Muscle layer of duodenum (tissue), 2 donors: Measurements from ENCODE around the gene FAM193B.
"Not testable (repeated sequence)": the region's sequence is repeated elsewhere in the genome, so short reads cannot be mapped to it uniquely, and the experiment has no call there.

Source experiments
- H3K27ac ChIP-seq: one replicate; pipeline ENCODE4 v1.7.0; 2013; ENCODE audit warnings: mild to moderate bottlenecking, low read length
- H3K27me3 ChIP-seq: one replicate; pipeline ENCODE4 v1.7.0; 2013; ENCODE audit warnings: low read depth, mild to moderate bottlenecking, control low read depth, low read length
- H3K36me3 ChIP-seq, 2 donors: one replicate each; pipeline ENCODE4 v1.7.0; 2013; ENCODE audit warnings: low read length in 2 of 2, control low read depth in 1 of 2, mild to moderate bottlenecking in 1 of 2; ENCODE audit not compliant: insufficient read depth in 2 of 2, control insufficient read depth in 1 of 2
- H3K4me1 ChIP-seq, 2 donors: one replicate each; pipeline ENCODE4 v1.7.0; 2013; ENCODE audit warnings: low read length in 2 of 2, mild to moderate bottlenecking in 2 of 2, control low read depth in 1 of 2, moderate library complexity in 1 of 2; ENCODE audit not compliant: insufficient read depth in 2 of 2, control insufficient read depth in 1 of 2
- H3K4me3 ChIP-seq, 2 donors: one replicate each; pipeline ENCODE4 v1.7.0; 2013; ENCODE audit warnings: low read length in 2 of 2, low read depth in 1 of 2, mild to moderate bottlenecking in 1 of 2
- H3K9me3 ChIP-seq, 2 donors: one replicate each; pipeline ENCODE4 v1.7.0; 2013; ENCODE audit warnings: low read length in 2 of 2, control low read depth in 1 of 2, mild to moderate bottlenecking in 1 of 2; ENCODE audit not compliant: control insufficient read depth in 1 of 2
- donor health status: healthy.

Gene FAM193B

GRCh38 chr5:177536386-177536785 is 18.0 kb downstream of the FAM193B start:
- Histone ChIP-seq H3K36me3 (peaks cover 33 to 46% of the 10 kb centered on the region in 2 donors), H3K27ac (no peak overlapping the region), H3K27me3 (no peaks in the 10 kb centered on the region), H3K4me3 (no peak overlapping the region), H3K4me1 (peaks cover 4 to 38% of the 10 kb centered on the region in 2 donors), H3K9me3 (no peaks in the 10 kb centered on the region)

DNA sequence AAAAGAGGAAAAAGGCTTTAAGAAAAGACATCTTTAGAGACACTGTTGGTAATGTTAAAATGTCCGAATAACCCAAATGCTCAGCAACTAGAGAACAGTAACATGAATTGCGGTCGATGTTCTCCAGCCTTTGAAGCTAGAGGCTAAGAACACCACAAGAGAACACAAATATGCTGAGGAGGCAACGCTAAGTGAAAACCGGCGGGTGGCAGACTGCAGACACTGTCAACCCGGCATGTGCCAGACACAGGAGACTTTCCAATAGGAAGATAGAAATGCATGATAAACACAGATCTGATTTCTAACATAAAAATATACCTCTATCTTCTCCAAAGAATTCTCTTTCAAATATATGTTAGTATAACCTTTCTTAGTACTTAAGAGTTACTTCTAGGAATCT is 19.2 kb downstream of the FAM193B start:
- Histone ChIP-seq H3K36me3 (peaks cover 39 to 57% of the 10 kb centered on the region in 2 donors), H3K9me3 (no peaks in the 10 kb centered on the region), H3K27ac (no peak overlapping the region), H3K4me1 (peaks cover 4 to 38% of the 10 kb centered on the region in 2 donors), H3K27me3 (no peaks in the 10 kb centered on the region), H3K4me3 (no peak overlapping the region)

GRCh38 chr5:177534433-177534832 is 19.9 kb downstream of the FAM193B start:
- peaks cover 42 to 62% of the 10 kb centered on the region in 2 donors for H3K36me3 ChIP-seq

DNA sequence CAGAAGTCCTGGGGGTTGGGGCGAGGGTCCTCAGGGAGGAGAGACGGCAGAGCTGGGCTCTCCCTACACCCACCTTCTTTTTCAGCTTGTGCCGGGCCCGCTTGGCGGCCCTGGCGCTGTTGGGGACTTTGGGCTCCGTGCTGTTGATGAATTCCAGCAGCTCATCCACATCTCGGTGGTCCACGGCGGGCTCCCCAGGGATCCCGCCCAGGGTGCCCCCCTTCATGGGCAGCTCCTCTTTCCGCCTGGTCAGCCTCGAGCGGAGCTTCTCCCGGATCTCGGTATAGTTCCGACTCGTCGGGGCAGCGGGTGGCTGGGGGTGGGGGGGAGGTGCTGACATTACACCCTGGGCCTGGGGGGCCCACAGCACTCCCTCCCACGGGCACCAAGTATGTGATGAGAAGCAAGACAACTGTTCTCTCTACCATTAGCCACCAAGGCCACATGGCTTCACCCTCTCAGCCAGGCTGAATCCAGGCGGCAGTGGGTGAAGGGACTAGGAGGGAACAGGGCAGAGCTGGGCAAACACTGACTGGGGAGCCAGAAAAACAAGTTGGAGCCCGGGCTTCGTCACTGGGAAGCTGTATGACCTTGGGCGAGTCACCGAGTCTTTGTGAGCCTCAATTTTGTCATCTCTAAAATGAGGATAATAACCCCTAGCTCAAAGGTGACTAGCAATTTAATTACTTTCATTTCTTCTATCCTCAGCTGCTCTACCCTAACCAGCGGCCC is 23.0 kb downstream of the FAM193B start:
- peaks cover 0 to 2% of the 10 kb centered on the region in 2 donors for H3K4me1 ChIP-seq
- peaks cover 55 to 65% of the 10 kb centered on the region in 2 donors for H3K36me3 ChIP-seq
- H3K27ac ChIP-seq: no peak overlapping the region
- no peak overlapping the region for H3K4me3 ChIP-seq
- no peaks in the 10 kb centered on the region for H3K9me3 ChIP-seq
- no peaks in the 10 kb centered on the region for H3K27me3 ChIP-seq

More at GRCh38 chr5:177534433-177534832, 19.9 kb downstream of the FAM193B start:
- not testable (repeated sequence) for H3K27me3 ChIP-seq, H3K9me3 ChIP-seq, H3K27ac ChIP-seq, H3K4me3 ChIP-seq
- peaks cover 4 to 32% of the 10 kb centered on the region in 2 donors for H3K4me1 ChIP-seq

GRCh38 chr5:177530638-177531037 is 23.7 kb downstream of the FAM193B start:
- peaks cover 58 to 68% of the 10 kb centered on the region in 2 donors for H3K36me3 ChIP-seq

DNA sequence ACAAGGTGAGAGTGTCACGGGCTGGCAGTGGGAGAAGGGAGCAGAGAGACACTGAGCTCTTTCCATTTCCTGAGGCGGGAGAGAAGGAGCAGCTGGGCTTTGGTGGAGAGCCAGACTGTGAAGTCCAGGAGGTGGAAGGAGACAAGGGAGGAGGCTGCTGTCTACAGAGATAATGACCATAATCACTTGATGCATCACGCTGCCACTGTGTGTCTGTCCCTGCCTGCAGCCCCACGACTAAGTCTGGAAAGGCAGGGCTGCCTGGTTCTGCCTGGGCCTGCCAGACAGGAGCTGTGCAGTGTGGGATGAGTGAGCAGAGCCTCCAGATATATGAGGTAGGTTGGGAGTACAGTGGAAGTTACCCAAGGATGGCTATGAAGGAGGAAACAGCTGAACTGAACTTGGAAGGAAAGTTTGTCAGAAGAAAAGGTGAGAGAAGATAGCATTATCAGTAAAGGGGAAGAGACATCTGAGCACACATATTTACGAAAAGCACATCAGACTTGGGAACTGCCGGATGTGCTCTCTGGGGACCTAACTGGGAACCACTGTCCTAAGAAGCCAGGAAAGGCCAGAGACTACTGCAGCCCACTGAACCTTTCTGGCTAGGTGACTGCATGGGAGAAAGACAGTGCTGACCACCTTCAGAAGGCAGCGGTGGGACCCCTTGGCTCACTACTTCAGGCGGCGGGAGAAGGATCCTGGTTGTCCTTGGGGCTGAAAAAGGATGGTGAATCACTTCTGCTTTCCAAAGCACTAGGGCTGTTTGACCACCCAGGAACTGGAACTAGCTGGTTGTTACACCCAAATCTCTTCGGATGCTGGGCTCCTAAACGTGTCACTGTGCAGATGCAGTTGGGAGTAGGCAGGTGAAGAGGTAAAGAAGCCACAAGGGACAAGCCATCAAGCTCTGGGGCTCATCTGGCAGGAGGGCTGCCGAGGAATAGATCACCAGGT is 24.8 kb downstream of the FAM193B start:
- H3K27ac ChIP-seq: no peak overlapping the region
- H3K9me3 ChIP-seq: no peaks in the 10 kb centered on the region
- no peaks in the 10 kb centered on the region for H3K4me1 ChIP-seq
- H3K36me3 ChIP-seq: peaks cover 64 to 79% of the 10 kb centered on the region in 2 donors
- H3K4me3 ChIP-seq: no peak overlapping the region
- no peaks in the 10 kb centered on the region for H3K27me3 ChIP-seq

More at GRCh38 chr5:177530638-177531037, 23.7 kb downstream of the FAM193B start:
- Histone ChIP-seq H3K9me3 (no peaks in the 10 kb centered on the region), H3K4me1 (no peaks in the 10 kb centered on the region), H3K4me3 (no peak overlapping the region), H3K27ac (no peak overlapping the region), H3K27me3 (no peaks in the 10 kb centered on the region)

- Histone ChIP-seq H3K9me3 (no peaks in the 10 kb centered on the region), H3K4me1 (no peaks in the 10 kb centered on the region), H3K27ac (no peak overlapping the region), H3K27me3 (no peaks in the 10 kb centered on the region), H3K4me3 (no peak overlapping the region), H3K36me3 (peaks cover 63 to 84% of the 10 kb centered on the region in 2 donors)
These were observed 25.7 kb downstream of the FAM193B start for GRCh38 chr5:177528631-177529030.

DNA sequence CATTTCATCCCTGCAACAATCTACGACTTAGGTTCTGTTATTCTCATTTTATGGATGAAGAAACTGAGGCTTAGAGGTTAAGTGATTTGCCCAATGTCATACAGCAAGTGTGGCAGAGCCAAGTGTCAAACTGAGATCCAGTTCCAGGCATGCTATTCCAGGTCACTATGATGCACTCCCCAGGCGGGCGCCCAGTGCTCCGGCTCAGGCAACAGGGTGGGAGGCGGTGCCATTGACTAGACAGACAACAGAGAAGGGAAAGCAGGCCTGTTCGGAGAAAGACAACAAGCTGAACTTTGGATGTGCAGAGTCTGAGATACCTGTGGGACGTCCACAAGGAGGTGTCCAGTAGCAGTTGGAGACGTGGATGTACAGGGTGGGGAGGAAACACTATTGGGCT is 26.8 kb downstream of the FAM193B start:
- Histone ChIP-seq H3K4me3 (no peak overlapping the region), H3K9me3 (no peaks in the 10 kb centered on the region), H3K36me3 (peaks cover 57 to 88% of the 10 kb centered on the region in 2 donors), H3K27me3 (no peaks in the 10 kb centered on the region), H3K4me1 (no peaks in the 10 kb centered on the region), H3K27ac (no peak overlapping the region)

DNA sequence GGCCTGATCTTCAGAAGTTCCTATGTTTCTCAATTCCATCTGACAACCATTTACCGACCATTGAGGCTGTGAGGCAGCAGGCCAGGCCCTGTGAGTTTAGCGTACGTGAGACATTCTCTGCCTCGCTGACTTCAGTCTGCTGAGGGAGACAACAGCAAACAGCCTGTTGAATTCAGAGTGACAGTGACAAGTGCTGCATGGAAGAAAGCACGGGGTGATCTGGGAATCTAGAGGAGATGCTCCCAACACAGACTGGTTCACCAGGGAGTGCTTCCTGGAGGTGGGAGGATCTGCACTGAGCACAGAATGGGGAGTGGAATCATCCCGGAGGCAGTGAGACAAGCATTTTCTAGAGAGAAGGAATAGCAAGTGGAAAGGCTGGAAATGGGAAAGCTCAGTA is 27.6 kb downstream of the FAM193B start:
- H3K4me3 ChIP-seq: no peak overlapping the region
- no peaks in the 10 kb centered on the region for H3K27me3 ChIP-seq
- no peaks in the 10 kb centered on the region for H3K4me1 ChIP-seq
- no peaks in the 10 kb centered on the region for H3K9me3 ChIP-seq
- no peak overlapping the region for H3K27ac ChIP-seq
- H3K36me3 ChIP-seq: peaks cover 53 to 83% of the 10 kb centered on the region in 2 donors

- no peaks in the 10 kb centered on the region for H3K4me1 ChIP-seq
- H3K36me3 ChIP-seq: peaks cover 59 to 83% of the 10 kb centered on the region in 2 donors
- H3K27me3 ChIP-seq: no peaks in the 10 kb centered on the region
- H3K9me3 ChIP-seq: no peaks in the 10 kb centered on the region
- H3K4me3 ChIP-seq: no peak overlapping the region
- no peak overlapping the region for H3K27ac ChIP-seq
These were observed 28.2 kb downstream of the FAM193B start for GRCh38 chr5:177526191-177526590.

DNA sequence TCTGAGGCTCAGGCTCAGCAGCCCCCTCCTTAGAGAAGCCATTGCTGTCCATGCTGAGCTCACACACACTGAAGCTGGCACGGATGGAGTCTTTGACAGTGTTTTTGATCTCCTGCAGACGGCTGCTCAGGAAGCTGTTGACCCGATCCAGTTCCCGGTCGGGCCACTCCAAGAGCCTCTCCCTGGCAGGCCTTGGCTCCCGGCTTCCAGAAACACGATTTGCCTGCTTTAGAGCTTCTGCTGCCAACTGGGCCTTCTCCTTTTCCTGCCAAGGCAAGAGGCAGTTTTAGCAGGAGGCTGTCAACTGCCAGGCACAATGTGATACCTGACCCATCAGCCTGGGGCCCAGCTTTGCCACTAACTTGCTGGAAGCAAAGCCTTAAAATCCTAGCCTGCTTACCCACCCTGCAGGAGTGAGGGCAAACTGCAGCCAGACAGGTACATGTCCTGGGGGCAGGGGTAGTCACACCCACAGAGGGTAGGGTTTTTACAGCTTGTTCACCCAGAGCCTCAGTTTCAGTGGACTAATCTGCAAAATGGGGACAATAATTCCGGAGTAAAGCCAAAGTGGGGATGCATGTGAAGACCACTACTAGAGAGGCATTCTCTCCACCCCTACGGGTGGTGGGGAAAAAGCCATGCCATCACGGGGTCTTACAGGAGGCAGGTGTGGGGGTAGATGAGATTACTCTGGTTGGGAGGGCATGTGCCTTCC is 29.3 kb downstream of the FAM193B start:
- no peaks in the 10 kb centered on the region for H3K27me3 ChIP-seq
- no peaks in the 10 kb centered on the region for H3K9me3 ChIP-seq
- peaks cover 58 to 84% of the 10 kb centered on the region in 2 donors for H3K36me3 ChIP-seq
- H3K4me1 ChIP-seq: no peaks in the 10 kb centered on the region
- no peak overlapping the region for H3K27ac ChIP-seq
- no peak overlapping the region for H3K4me3 ChIP-seq
